OCI-LY1 (cell line): ENCODE data around the gene PRPF19.

Experiments
- H2AFZ ChIP-seq: fragments of 200-600 bp; sonication (generic), shearing (Covaris generic); 2 replicates; pipeline ENCODE4 v1.6.0; 2014; ENCODE audit warnings: antibody characterized with exemption, mild to moderate bottlenecking, low read length
- H3F3A ChIP-seq: fragments of 200-600 bp; sonication (generic), shearing (Covaris generic); 2 replicates; pipeline ENCODE4 v1.6.0; 2014; ENCODE audit warnings: mild to moderate bottlenecking, antibody characterized with exemption, low read length, moderate library complexity; ENCODE audit not compliant: insufficient read depth
- H3K27ac ChIP-seq: fragments of 200-600 bp; sonication (generic); 2 replicates; pipeline ENCODE4 v1.5.1; 2014; ENCODE audit warnings: low read length, mixed run types, mild to moderate bottlenecking, low read depth; ENCODE audit not compliant: poor library complexity, severe bottlenecking
- H3K27me3 ChIP-seq: fragments of 200-600 bp; sonication (generic); 2 replicates; pipeline ENCODE4 v1.6.0; 2014; ENCODE audit warnings: antibody characterized with exemption, mild to moderate bottlenecking, low read length, moderate library complexity; ENCODE audit not compliant: insufficient read depth
- H3K36me3 ChIP-seq: fragments of 200-600 bp; sonication (generic); 2 replicates; pipeline ENCODE4 v1.6.1; 2014; ENCODE audit warnings: mild to moderate bottlenecking, antibody characterized with exemption, low read length, moderate library complexity, mixed read lengths; ENCODE audit not compliant: insufficient read depth
- H3K4me1 ChIP-seq: fragments of 200-600 bp; sonication (generic); 2 replicates; pipeline ENCODE4 v1.5.1; 2014; ENCODE audit warnings: mild to moderate bottlenecking, low read length, moderate library complexity; ENCODE audit not compliant: insufficient read depth, severe bottlenecking
- H3K4me2 ChIP-seq: fragments of 200-600 bp; sonication (generic), shearing (Covaris generic); 2 replicates; pipeline ENCODE4 v1.6.1; 2014; ENCODE audit warnings: low read length
- H3K4me3 ChIP-seq: fragments of 200-600 bp; sonication (generic); 2 replicates; pipeline ENCODE4 v1.5.1; 2014; ENCODE audit warnings: low read length, low read depth, mild to moderate bottlenecking, mixed read lengths; ENCODE audit not compliant: poor library complexity, severe bottlenecking
- H3K79me2 ChIP-seq: fragments of 200-600 bp; shearing (Covaris generic); 2 replicates; pipeline ENCODE4 v1.6.1; 2016; ENCODE audit warnings: mixed run types, low read length, mixed read lengths; ENCODE audit not compliant: insufficient read depth
- H3K9ac ChIP-seq: fragments of 200-600 bp; sonication (generic), shearing (Covaris generic); 2 replicates; pipeline ENCODE4 v1.6.1; 2014; ENCODE audit warnings: mild to moderate bottlenecking, low read length, mixed read lengths
- H3K9me2 ChIP-seq: fragments of 200-600 bp; sonication (generic), shearing (Covaris generic); 2 replicates; pipeline ENCODE4 v1.6.1; 2014; ENCODE audit warnings: low read depth, mild to moderate bottlenecking, low read length, mixed read lengths
- H3K9me3 ChIP-seq: fragments of 200-600 bp; shearing (Covaris generic); 2 replicates; pipeline ENCODE4 v1.6.1; 2014; ENCODE audit warnings: low read length, mixed read lengths
- H4K20me1 ChIP-seq: fragments of 200-600 bp; sonication (generic), shearing (Covaris generic); 2 replicates; pipeline ENCODE4 v1.6.0; 2016; ENCODE audit warnings: mild to moderate bottlenecking, low read length; ENCODE audit not compliant: insufficient read depth
- EZH2 ChIP-seq: fragments of 200-600 bp; sonication (generic), shearing (Covaris generic); IDR thresholded peaks from 2 replicates; pipeline ENCODE4 v1.8.0; 2017; ENCODE audit warnings: borderline replicate concordance, mixed run types, mild to moderate bottlenecking, antibody characterized with exemption, low read length, moderate library complexity, mixed read lengths
- TF ChIP-seq, protein P1 (sequence below): fragments of 200-600 bp; sonication (generic), shearing (Covaris generic); IDR thresholded peaks from 2 replicates; pipeline ENCODE4 v1.5.1; 2017; ENCODE audit warnings: mild to moderate bottlenecking, antibody characterized with exemption, low read length, moderate library complexity, mixed read lengths

Gene PRPF19

DNA sequence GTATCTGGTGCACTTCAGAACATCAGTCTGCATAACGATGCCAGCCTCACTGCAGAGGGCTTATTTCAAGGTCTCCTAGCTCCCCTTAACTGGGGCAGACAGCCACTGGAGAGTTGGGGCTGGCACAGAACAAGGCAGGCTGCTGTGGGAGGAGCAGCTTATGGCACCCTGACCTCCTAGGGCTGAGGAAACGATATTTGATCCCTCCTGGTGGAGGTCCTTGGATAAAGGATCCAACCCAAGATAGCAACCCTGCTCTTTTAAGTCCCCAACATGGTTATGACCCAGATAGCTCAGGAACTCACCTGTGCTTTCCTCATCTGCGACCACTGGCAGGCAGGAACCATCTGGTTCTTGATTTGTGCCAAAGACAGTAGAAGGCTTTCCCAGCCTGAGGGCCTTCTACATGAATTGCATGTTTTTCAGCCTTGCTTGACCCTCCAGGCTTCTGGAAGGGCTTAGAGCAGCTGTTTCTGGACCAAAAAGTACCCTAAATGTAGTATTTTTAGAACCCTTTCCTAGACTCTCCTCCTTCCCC lies 10.4 kb upstream of the PRPF19 start:
- Histone ChIP-seq H3K27ac (no peak overlapping the region), H2AFZ (no peak overlapping the region), H3K9ac (no peak overlapping the region), H3K79me2 (peaks cover 13% of the 10 kb centered on the region; the same call in 1 of the 2 replicates), H3K27me3 (no peaks in the 10 kb centered on the region), H3K4me3 (no peak overlapping the region), H3F3A (no peaks in the 10 kb centered on the region), H3K4me2 (no peak overlapping the region), H3K9me3 (no peaks in the 10 kb centered on the region), H3K36me3 (peaks cover 39% of the 10 kb centered on the region), H3K4me1 (peaks cover 38% of the 10 kb centered on the region), H3K9me2 (no peaks in the 10 kb centered on the region), H4K20me1 (no peaks in the 10 kb centered on the region)
- TF ChIP-seq, protein P1, sequence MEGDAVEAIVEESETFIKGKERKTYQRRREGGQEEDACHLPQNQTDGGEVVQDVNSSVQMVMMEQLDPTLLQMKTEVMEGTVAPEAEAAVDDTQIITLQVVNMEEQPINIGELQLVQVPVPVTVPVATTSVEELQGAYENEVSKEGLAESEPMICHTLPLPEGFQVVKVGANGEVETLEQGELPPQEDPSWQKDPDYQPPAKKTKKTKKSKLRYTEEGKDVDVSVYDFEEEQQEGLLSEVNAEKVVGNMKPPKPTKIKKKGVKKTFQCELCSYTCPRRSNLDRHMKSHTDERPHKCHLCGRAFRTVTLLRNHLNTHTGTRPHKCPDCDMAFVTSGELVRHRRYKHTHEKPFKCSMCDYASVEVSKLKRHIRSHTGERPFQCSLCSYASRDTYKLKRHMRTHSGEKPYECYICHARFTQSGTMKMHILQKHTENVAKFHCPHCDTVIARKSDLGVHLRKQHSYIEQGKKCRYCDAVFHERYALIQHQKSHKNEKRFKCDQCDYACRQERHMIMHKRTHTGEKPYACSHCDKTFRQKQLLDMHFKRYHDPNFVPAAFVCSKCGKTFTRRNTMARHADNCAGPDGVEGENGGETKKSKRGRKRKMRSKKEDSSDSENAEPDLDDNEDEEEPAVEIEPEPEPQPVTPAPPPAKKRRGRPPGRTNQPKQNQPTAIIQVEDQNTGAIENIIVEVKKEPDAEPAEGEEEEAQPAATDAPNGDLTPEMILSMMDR: no peak
- TF ChIP-seq EZH2: no peak

- H3K9ac ChIP-seq: peak overlapping the region; percentile 72
- 0 out of 2 replicates have a peak, but pooled peaks cover under 1% of the 10 kb centered on the region for H3F3A ChIP-seq
- H3K9me2 ChIP-seq: no peaks in the 10 kb centered on the region
- no peaks in the 10 kb centered on the region for H4K20me1 ChIP-seq
- peaks cover 25% of the 10 kb centered on the region for H3K36me3 ChIP-seq
- no peaks in the 10 kb centered on the region for H3K27me3 ChIP-seq
- peak overlapping the region; percentile 97 for H3K4me2 ChIP-seq
- H2AFZ ChIP-seq: no peak overlapping the region
- H3K79me2 ChIP-seq: peaks cover 13% of the 10 kb centered on the region; the same call in 1 of the 2 replicates
- peak overlapping the region; percentile 73 for H3K4me3 ChIP-seq
- H3K4me1 ChIP-seq: peaks cover 43% of the 10 kb centered on the region
- TF ChIP-seq EZH2: no peak
- TF ChIP-seq, protein P1: peak; percentile 63
- peak overlapping the region; percentile 76 for H3K27ac ChIP-seq
- H3K9me3 ChIP-seq: no peaks in the 10 kb centered on the region
Measured at GRCh38 chr11:60915248-60915914, 9.0 kb upstream of the PRPF19 start.

DNA sequence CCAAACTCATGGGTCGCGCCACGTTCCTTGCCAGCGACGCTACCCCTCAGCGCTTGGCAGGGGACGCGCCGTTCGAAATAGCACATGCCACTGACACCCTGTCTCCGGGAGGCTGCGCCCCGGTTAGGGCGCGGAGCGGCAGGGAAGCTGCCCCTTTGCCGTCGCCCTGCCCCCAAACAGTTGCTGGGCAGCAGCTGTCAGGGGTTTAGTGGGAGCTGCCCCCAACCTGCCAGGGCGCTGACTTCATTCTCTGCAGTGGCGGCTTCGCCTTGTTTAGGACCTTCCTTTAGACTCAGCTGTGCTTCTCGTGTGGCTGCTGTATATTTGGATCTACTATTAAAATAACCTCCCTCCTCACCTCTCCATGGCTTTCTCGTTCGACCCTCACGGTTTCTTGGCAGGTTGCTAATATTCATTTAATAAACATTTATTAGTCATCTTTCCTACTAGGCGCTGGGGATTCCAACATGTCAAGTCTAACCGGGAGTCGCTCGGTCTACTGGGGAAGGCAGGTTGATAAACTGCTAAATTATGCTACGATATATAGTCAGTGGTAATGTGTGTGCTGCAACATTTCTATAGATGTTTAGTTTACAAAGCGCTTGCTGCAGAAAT lies 8.4 kb upstream of the PRPF19 start:
- peak overlapping the region; percentile 72 for H3K9ac ChIP-seq
- H4K20me1 ChIP-seq: no peaks in the 10 kb centered on the region
- no peaks in the 10 kb centered on the region for H3K9me3 ChIP-seq
- H3K27me3 ChIP-seq: no peaks in the 10 kb centered on the region
- H3K4me1 ChIP-seq: peaks cover 48% of the 10 kb centered on the region
- H3K9me2 ChIP-seq: no peaks in the 10 kb centered on the region
- peaks cover 13% of the 10 kb centered on the region; the same call in 1 of the 2 replicates for H3K79me2 ChIP-seq
- no peak overlapping the region for H2AFZ ChIP-seq
- 0 out of 2 replicates have a peak, but pooled peaks cover 3% of the 10 kb centered on the region for H3F3A ChIP-seq
- peak overlapping the region; percentile 97 for H3K4me2 ChIP-seq
- H3K36me3 ChIP-seq: peaks cover 19% of the 10 kb centered on the region
- peak overlapping the region; percentile 73 for H3K4me3 ChIP-seq
- TF ChIP-seq, protein P1: no peak
- no peak for TF ChIP-seq EZH2
- H3K27ac ChIP-seq: peak overlapping the region; percentile 76
